ENCODE results near the gene MMP24.
A peak's percentile ranks its signal among the peaks of the same experiment; 100 is the strongest.
"Not testable (repeated sequence)": the region's sequence is repeated elsewhere in the genome, so short reads cannot be mapped to it uniquely, and the experiment has no call there.

The MMP24 gene

GRCh38 chr20:35191419-35192117, 34.9 kb upstream of the MMP24 start:
- H3K79me2 ChIP-seq (ENCODE audit: control insufficient read depth, insufficient read depth, low read length, poor library complexity) = no peaks in the 10 kb centered on the region
- no peak overlapping the region for H2BK5ac ChIP-seq (ENCODE audit: low read depth, low read length, poor library complexity)
- no peak overlapping the region for H3K9ac ChIP-seq (ENCODE audit: low read length)
- no peaks in the 10 kb centered on the region for H3K27me3 ChIP-seq (ENCODE audit: insufficient read depth, low read length)
- H2AFZ ChIP-seq (ENCODE audit: insufficient read depth, low read length, poor library complexity) = no peak overlapping the region
- no peak overlapping the region for H2AK5ac ChIP-seq (ENCODE audit: low read length)
- H3K23ac ChIP-seq (ENCODE audit: low read length) = no peak overlapping the region
- no peak overlapping the region for H2BK12ac ChIP-seq (ENCODE audit: low read length)
- no peak overlapping the region for H3K4me2 ChIP-seq (ENCODE audit: low read length)
- no peaks in the 10 kb centered on the region for H3K36me3 ChIP-seq (ENCODE audit: control insufficient read depth in 1 of 2, insufficient read depth in 2 of 2, low read length in 2 of 2)
- H3K14ac ChIP-seq (ENCODE audit: low read length) = no peak overlapping the region
- H3K27ac ChIP-seq (ENCODE audit: low read depth, low read length) = no peak overlapping the region
- no peak overlapping the region for H3K4me3 ChIP-seq (ENCODE audit: low read depth, low read length)
- no peak overlapping the region for H3K18ac ChIP-seq (ENCODE audit: low read length)
- H3K4me1 ChIP-seq (ENCODE audit: control insufficient read depth in 1 of 2, insufficient read depth in 2 of 2, low read length in 2 of 2) = no peaks in the 10 kb centered on the region
- DNase-seq = no peak
- 100% methylated on average over 1 of the region's 5 CpGs for WGBS (ENCODE audit: extremely low coverage, insufficient coverage, insufficient read length)
- no peak overlapping the region for H4K8ac ChIP-seq (ENCODE audit: low read depth, low read length)
- H4K12ac ChIP-seq (ENCODE audit: low read depth, low read length) = no peak overlapping the region
- no peaks in the 10 kb centered on the region for H3K79me1 ChIP-seq (ENCODE audit: low read length)
- H3K9me3 ChIP-seq (ENCODE audit: insufficient read depth, low read depth, low read length) = no peaks in the 10 kb centered on the region
- no peak overlapping the region for H3K4ac ChIP-seq (ENCODE audit: low read depth, low read length)
- no peak overlapping the region for H4K91ac ChIP-seq (ENCODE audit: low read depth, low read length)
- H2BK120ac ChIP-seq (ENCODE audit: insufficient read depth, low read length, poor library complexity) = no peak overlapping the region

GRCh38 chr20:35192118-35192872, 34.2 kb upstream of the MMP24 start:
- no peak overlapping the region for H4K91ac ChIP-seq (ENCODE audit: low read depth, low read length)
- no peak overlapping the region for H3K4me3 ChIP-seq (ENCODE audit: low read depth, low read length)
- H3K36me3 ChIP-seq (ENCODE audit: control insufficient read depth in 1 of 2, insufficient read depth in 2 of 2, low read length in 2 of 2) = no peaks in the 10 kb centered on the region
- no peak overlapping the region for H3K4ac ChIP-seq (ENCODE audit: low read depth, low read length)
- H3K4me2 ChIP-seq (ENCODE audit: low read length) = no peak overlapping the region
- H3K9ac ChIP-seq (ENCODE audit: low read length) = no peak overlapping the region
- no peak overlapping the region for H2BK120ac ChIP-seq (ENCODE audit: insufficient read depth, low read length, poor library complexity)
- no peak overlapping the region for H2BK5ac ChIP-seq (ENCODE audit: low read depth, low read length, poor library complexity)
- no peak overlapping the region for H4K12ac ChIP-seq (ENCODE audit: low read depth, low read length)
- H3K18ac ChIP-seq (ENCODE audit: low read length) = no peak overlapping the region
- H2AK5ac ChIP-seq (ENCODE audit: low read length) = no peak overlapping the region
- WGBS (ENCODE audit: extremely low coverage, insufficient coverage, insufficient read length) = no CpG with 5 or more reads among the region's 9 CpGs
- H3K4me1 ChIP-seq (ENCODE audit: control insufficient read depth in 1 of 2, insufficient read depth in 2 of 2, low read length in 2 of 2) = no peaks in the 10 kb centered on the region
- no peak overlapping the region for H3K23ac ChIP-seq (ENCODE audit: low read length)
- no peak overlapping the region for H3K14ac ChIP-seq (ENCODE audit: low read length)
- peak overlapping the region; percentile 10 for H4K8ac ChIP-seq (ENCODE audit: low read depth, low read length)
- H3K27ac ChIP-seq (ENCODE audit: low read depth, low read length) = peak overlapping the region; percentile 11
- no peak overlapping the region for H2BK12ac ChIP-seq (ENCODE audit: low read length)
- H2AFZ ChIP-seq (ENCODE audit: insufficient read depth, low read length, poor library complexity) = no peak overlapping the region
- no peaks in the 10 kb centered on the region for H3K79me1 ChIP-seq (ENCODE audit: low read length)
- peak in 1 of 2 donors; percentile 15 for DNase-seq
- no peaks in the 10 kb centered on the region for H3K79me2 ChIP-seq (ENCODE audit: control insufficient read depth, insufficient read depth, low read length, poor library complexity)
- no peaks in the 10 kb centered on the region for H3K27me3 ChIP-seq (ENCODE audit: insufficient read depth, low read length)
- no peaks in the 10 kb centered on the region for H3K9me3 ChIP-seq (ENCODE audit: insufficient read depth, low read depth, low read length)

- not testable (repeated sequence) for H3K4me2 ChIP-seq (ENCODE audit: low read length); H4K91ac ChIP-seq (ENCODE audit: low read depth, low read length); H3K79me2 ChIP-seq (ENCODE audit: control insufficient read depth, insufficient read depth, low read length, poor library complexity); H3K36me3 ChIP-seq (ENCODE audit: control insufficient read depth in 1 of 2, insufficient read depth in 2 of 2, low read length in 2 of 2); H3K4me1 ChIP-seq (ENCODE audit: control insufficient read depth in 1 of 2, insufficient read depth in 2 of 2, low read length in 2 of 2); H2BK5ac ChIP-seq (ENCODE audit: low read depth, low read length, poor library complexity); H3K4me3 ChIP-seq (ENCODE audit: low read depth, low read length); H2BK120ac ChIP-seq (ENCODE audit: insufficient read depth, low read length, poor library complexity); H4K8ac ChIP-seq (ENCODE audit: low read depth, low read length); H3K9ac ChIP-seq (ENCODE audit: low read length); H3K4ac ChIP-seq (ENCODE audit: low read depth, low read length); H3K18ac ChIP-seq (ENCODE audit: low read length); DNase-seq; H3K9me3 ChIP-seq (ENCODE audit: insufficient read depth, low read depth, low read length); H2BK12ac ChIP-seq (ENCODE audit: low read length); H3K23ac ChIP-seq (ENCODE audit: low read length); H3K27me3 ChIP-seq (ENCODE audit: insufficient read depth, low read length); H2AK5ac ChIP-seq (ENCODE audit: low read length); H3K14ac ChIP-seq (ENCODE audit: low read length); H2AFZ ChIP-seq (ENCODE audit: insufficient read depth, low read length, poor library complexity); H3K27ac ChIP-seq (ENCODE audit: low read depth, low read length); H4K12ac ChIP-seq (ENCODE audit: low read depth, low read length); H3K79me1 ChIP-seq (ENCODE audit: low read length)
- WGBS (ENCODE audit: extremely low coverage, insufficient coverage, insufficient read length) = no CpG with 5 or more reads among the region's 9 CpGs
These were observed 33.3 kb upstream of the MMP24 start for GRCh38 chr20:35193031-35193791.

GRCh38 chr20:35196313-35196712, 30.2 kb upstream of the MMP24 start:
- Histone ChIP-seq H2AFZ (ENCODE audit: insufficient read depth, low read length, poor library complexity) (no peak overlapping the region), H3K23ac (ENCODE audit: low read length) (no peak overlapping the region), H4K12ac (ENCODE audit: low read depth, low read length) (no peak overlapping the region), H3K36me3 (ENCODE audit: control insufficient read depth in 1 of 2, insufficient read depth in 2 of 2, low read length in 2 of 2) (no peaks in the 10 kb centered on the region), H3K27me3 (ENCODE audit: insufficient read depth, low read length) (no peaks in the 10 kb centered on the region), H3K4me3 (ENCODE audit: low read depth, low read length) (no peak overlapping the region), H3K18ac (ENCODE audit: low read length) (no peak overlapping the region), H3K14ac (ENCODE audit: low read length) (no peak overlapping the region), H2BK12ac (ENCODE audit: low read length) (no peak overlapping the region), H2BK120ac (ENCODE audit: insufficient read depth, low read length, poor library complexity) (no peak overlapping the region), H4K8ac (ENCODE audit: low read depth, low read length) (no peak overlapping the region), H4K91ac (ENCODE audit: low read depth, low read length) (no peak overlapping the region), H3K79me1 (ENCODE audit: low read length) (no peaks in the 10 kb centered on the region), H3K79me2 (ENCODE audit: control insufficient read depth, insufficient read depth, low read length, poor library complexity) (no peaks in the 10 kb centered on the region), H3K27ac (ENCODE audit: low read depth, low read length) (no peak overlapping the region), H3K4me2 (ENCODE audit: low read length) (no peak overlapping the region), H3K4me1 (ENCODE audit: control insufficient read depth in 1 of 2, insufficient read depth in 2 of 2, low read length in 2 of 2) (no peaks in the 10 kb centered on the region), H3K9me3 (ENCODE audit: insufficient read depth, low read depth, low read length) (peaks cover 3% of the 10 kb centered on the region), H2AK5ac (ENCODE audit: low read length) (no peak overlapping the region), H2BK5ac (ENCODE audit: low read depth, low read length, poor library complexity) (no peak overlapping the region), H3K9ac (ENCODE audit: low read length) (no peak overlapping the region), H3K4ac (ENCODE audit: low read depth, low read length) (no peak overlapping the region)
- no peak for DNase-seq
